A549 treated with ZK216348 at 1 μM for 4 hours (cell line): ENCODE measurements around the gene GPA33. TPM values are rescaled to one million over a fixed set of nuclear protein-coding genes. Genes with fewer than 3 reads are reported as not detected.

Experiments
- total RNA-seq: library from RNA; stranded (reverse); fragments of 200-300 nt; extraction: Qiagen RNA extraction; gene quantifications from 5 replicates; pipeline ENCODE4 v1.2.3, GENCODE V29; 2022; ENCODE audit warnings: low read depth

Gene GPA33
- not detected in 5 replicates for total RNA-seq

GRCh38 chr1:167090314-167090942 lies at the start of gene GPA33:
Gene GPA33, minus strand, starts transcription at chr1:167090377. Its CDS starts 90 bp downstream, at chr1:167090287.

GRCh38 chr1:167093846-167094516 lies 3.8 kb upstream of the GPA33 start, which contains the start of gene STYXL2:
Gene STYXL2, plus strand, starts transcription at chr1:167094075. Its CDS starts 775 bp downstream, at chr1:167094850.

Other genes with a start within 250 kb of the GPA33 start
- 8.7 to 12.9 TPM (median 12.2 TPM) in 5 replicates for gene TADA1, start 214.1 kb downstream of the GPA33 start, total RNA-seq
- 0.02 TPM in 1 of 5 replicates, not detected in the others for gene ILDR2, start 114.8 kb downstream of the GPA33 start, total RNA-seq
- gene MAEL, start 101.1 kb downstream of the GPA33 start, total RNA-seq: not detected in 5 replicates
- not detected in 5 replicates for gene STYXL2, start 3.7 kb upstream of the GPA33 start, total RNA-seq
- 2.3 to 4.2 TPM (median 3.4 TPM) in 5 replicates for gene POU2F1, start 130.5 kb upstream of the GPA33 start, total RNA-seq